GM13976 (cell line): Measurements from ENCODE around the gene PHPT1.

Experiments used
- DNase-seq: peaks from one replicate; pipeline ENCODE4 v3.0.0; 2012; ENCODE audit warnings: low spot score
- CTCF ChIP-seq: IDR thresholded peaks from 2 replicates; pipeline ENCODE4 v1.5.1; 2012; ENCODE audit warnings: borderline replicate concordance, mild to moderate bottlenecking; ENCODE audit not compliant: insufficient read depth; ENCODE audit errors: extremely low read depth, missing control alignments, control extremely low read depth
- in situ Hi-C: fragments of 300-500 bp; cut with MboI; formaldehyde crosslinking; loops from one replicate; pipeline ENCODE4 v1.12.0; 2022; ENCODE audit warnings: low sequenced_read_pairs, mixed read lengths, inconsistent platforms; ENCODE audit not compliant: unreplicated experiment

The PHPT1 gene

GRCh38 chr9:136857581-136858412, 8.6 kb downstream of the PHPT1 start:
- TF ChIP-seq CTCF = no peak
- no peak for DNase-seq
- in situ Hi-C loops = no loop called here

- in situ Hi-C loops = no loop called here
- TF ChIP-seq CTCF = no peak
Measured at GRCh38 chr9:136858452-136858843, 9.2 kb downstream of the PHPT1 start.

GRCh38 chr9:136858844-136859757, 9.9 kb downstream of the PHPT1 start:
- no peak for DNase-seq
- in situ Hi-C loops = no loop called here

More at GRCh38 chr9:136858452-136858843, 9.2 kb downstream of the PHPT1 start:
- no peak for DNase-seq

GRCh38 chr9:136860529-136860928, 11.3 kb downstream of the PHPT1 start:
- no peak for DNase-seq
- TF ChIP-seq CTCF = no peak
- in situ Hi-C loops = no loop called here

More at GRCh38 chr9:136858844-136859757, 9.9 kb downstream of the PHPT1 start:
- no peak for TF ChIP-seq CTCF

GRCh38 chr9:136860933-136861873, 12.0 kb downstream of the PHPT1 start:
- DNase-seq = no peak
- in situ Hi-C loops = no loop called here
- no peak for TF ChIP-seq CTCF
